Calu3 (cell line): ENCODE results near the gene HIGD1B. TPM values are rescaled to one million over a fixed set of nuclear protein-coding genes. Genes with fewer than 3 reads are reported as not detected.

Experiments
- BruUV-seq: library from RNA; stranded (reverse); fragments of 400-500 nt; replicated peaks from 2 replicates; lab custom pipeline; 2021; lab: Mats Ljungman, UMichigan
- CTCF ChIA-PET: fragments of 300-600 bp; sonication (Branson Sonifier 250); formaldehyde crosslinking; loops from one replicate; lab custom pipeline; 2022; ENCODE audit warnings: antibody characterized with exemption; lab: Charles Lee
- DNase-seq: peaks from one replicate; pipeline ENCODE4 v3.0.0; 2022
- H3K27ac Mint-ChIP-seq: one replicate; pipeline ENCODE4 v1.8.0; 2022; ENCODE audit warnings: mixed read lengths; ENCODE audit not compliant: unreplicated experiment
- H3K27me3 Mint-ChIP-seq: one replicate; pipeline ENCODE4 v1.8.0; 2022; ENCODE audit warnings: mixed read lengths; ENCODE audit not compliant: unreplicated experiment
- H3K36me3 Mint-ChIP-seq: one replicate; pipeline ENCODE4 v1.8.0; 2022; ENCODE audit warnings: mild to moderate bottlenecking, moderate library complexity, mixed read lengths; ENCODE audit not compliant: insufficient read depth, unreplicated experiment
- H3K4me1 Mint-ChIP-seq: one replicate; pipeline ENCODE4 v1.8.0; 2022; ENCODE audit warnings: mild to moderate bottlenecking, low read depth, mixed read lengths; ENCODE audit not compliant: unreplicated experiment
- H3K4me3 Mint-ChIP-seq: one replicate; pipeline ENCODE4 v1.8.0; 2022; ENCODE audit warnings: mild to moderate bottlenecking, low read depth, moderate library complexity, mixed read lengths; ENCODE audit not compliant: unreplicated experiment
- H3K9me3 Mint-ChIP-seq: one replicate; pipeline ENCODE4 v1.8.0; 2022; ENCODE audit warnings: low read depth, mixed read lengths; ENCODE audit not compliant: unreplicated experiment
- intact Hi-C: fragments of 100-400 bp; cut with micrococcal nuclease; formaldehyde crosslinking; loops from one replicate; pipeline ENCODE4 v1.10.0; 2022; ENCODE audit not compliant: unreplicated experiment
- total RNA-seq: library from RNA; stranded (reverse); gene quantifications from 2 replicates; pipeline ENCODE4 v1.2.3, GENCODE V29; 2022
- TF ChIP-seq, protein P1 (sequence below): fragments of 200-600 bp; IDR thresholded peaks from one replicate; pipeline ENCODE4 v1.8.0; 2022; ENCODE audit warnings: antibody characterized with exemption; ENCODE audit not compliant: unreplicated experiment

The HIGD1B gene
- total RNA-seq, 1 experiment from 2014 or later, result not detected

DNA sequence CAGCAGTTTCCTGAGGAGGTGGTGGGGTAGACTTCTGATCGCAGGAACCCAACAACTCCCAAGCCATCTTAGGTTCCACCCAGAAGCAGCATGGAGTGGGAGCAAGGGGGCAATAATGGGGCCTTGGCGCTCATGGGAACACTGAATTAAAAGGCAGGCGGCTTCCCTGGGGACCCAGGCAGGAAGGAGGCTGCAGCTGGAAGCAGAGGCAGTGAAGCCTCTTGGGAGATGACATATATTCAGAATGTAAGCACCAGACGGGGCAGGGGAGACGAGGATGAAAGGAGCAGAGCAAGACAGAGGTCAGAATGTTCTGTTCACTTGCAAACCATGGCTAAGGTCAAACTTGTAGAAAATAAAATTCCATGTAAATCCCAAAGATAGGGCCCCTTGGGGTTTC lies 2.9 kb downstream of the HIGD1B start:
- Mint-ChIP-seq H3K4me1 (no peaks in the 10 kb centered on the region), H3K27me3 (no peaks in the 10 kb centered on the region), H3K4me3 (no peak overlapping the region), H3K27ac (no peak overlapping the region), H3K9me3 (no peaks in the 10 kb centered on the region), H3K36me3 (peaks cover 73% of the 10 kb centered on the region)
- intact Hi-C loops, result no loop called here
- TF ChIP-seq, protein P1, sequence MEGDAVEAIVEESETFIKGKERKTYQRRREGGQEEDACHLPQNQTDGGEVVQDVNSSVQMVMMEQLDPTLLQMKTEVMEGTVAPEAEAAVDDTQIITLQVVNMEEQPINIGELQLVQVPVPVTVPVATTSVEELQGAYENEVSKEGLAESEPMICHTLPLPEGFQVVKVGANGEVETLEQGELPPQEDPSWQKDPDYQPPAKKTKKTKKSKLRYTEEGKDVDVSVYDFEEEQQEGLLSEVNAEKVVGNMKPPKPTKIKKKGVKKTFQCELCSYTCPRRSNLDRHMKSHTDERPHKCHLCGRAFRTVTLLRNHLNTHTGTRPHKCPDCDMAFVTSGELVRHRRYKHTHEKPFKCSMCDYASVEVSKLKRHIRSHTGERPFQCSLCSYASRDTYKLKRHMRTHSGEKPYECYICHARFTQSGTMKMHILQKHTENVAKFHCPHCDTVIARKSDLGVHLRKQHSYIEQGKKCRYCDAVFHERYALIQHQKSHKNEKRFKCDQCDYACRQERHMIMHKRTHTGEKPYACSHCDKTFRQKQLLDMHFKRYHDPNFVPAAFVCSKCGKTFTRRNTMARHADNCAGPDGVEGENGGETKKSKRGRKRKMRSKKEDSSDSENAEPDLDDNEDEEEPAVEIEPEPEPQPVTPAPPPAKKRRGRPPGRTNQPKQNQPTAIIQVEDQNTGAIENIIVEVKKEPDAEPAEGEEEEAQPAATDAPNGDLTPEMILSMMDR, result no peak
- CTCF ChIA-PET, result no interaction called here
- no TSS peak for BruUV-seq
- no peak for DNase-seq

DNA sequence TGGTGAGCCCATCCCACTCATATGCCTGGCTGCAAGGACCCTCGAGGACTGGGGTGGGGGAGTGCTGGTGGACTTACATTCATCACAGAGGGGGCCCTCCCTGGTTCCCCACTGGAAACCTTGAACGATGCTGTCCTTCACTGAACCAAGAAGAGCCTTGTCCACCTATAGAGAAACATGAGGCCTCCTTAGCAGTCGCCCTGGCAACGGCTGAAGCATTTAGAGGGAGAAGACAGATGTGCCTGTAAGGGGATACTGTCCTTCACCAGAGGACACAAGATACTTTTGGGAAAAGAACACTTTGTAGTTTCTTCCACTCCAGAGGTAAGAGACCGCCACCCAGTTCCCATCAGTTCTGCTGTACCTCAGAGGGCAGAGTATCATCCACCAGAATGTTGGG lies 6.5 kb downstream of the HIGD1B start:
- Mint-ChIP-seq H3K36me3 (peaks cover 85% of the 10 kb centered on the region), H3K9me3 (no peaks in the 10 kb centered on the region), H3K4me1 (no peaks in the 10 kb centered on the region), H3K27ac (no peak overlapping the region), H3K4me3 (no peak overlapping the region), H3K27me3 (no peaks in the 10 kb centered on the region)
- intact Hi-C loops, result no loop called here
- DNase-seq, result no peak
- TF ChIP-seq, protein P1, result no peak
- CTCF ChIA-PET, result interaction anchor here (1.2 kb wide), 1 partner anchor 9 kb away, joined by 8 read pairs; no protein-coding TSS in a partner anchor
- BruUV-seq, result no TSS peak

DNA sequence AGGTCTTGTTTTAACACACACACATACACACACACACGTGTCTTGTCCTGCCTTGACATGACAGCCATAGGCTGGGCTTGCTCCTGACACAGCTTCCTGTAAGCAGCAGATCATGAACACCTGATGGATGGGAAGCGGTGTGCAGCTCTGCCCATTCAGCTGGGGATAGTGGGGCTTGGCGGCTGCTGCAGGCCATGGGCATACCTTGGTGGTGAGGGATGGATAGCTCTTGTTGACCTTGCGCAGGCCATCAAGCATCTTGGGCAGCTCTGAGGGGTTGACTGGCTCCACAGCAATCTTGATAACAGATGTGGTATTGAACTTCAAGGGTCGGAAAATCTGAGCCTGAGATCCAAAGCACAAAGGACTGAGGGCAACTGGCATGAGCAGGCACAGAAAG lies 12.0 kb downstream of the HIGD1B start:
- TF ChIP-seq, protein P1, result no peak
- H3K36me3 Mint-ChIP-seq, result peaks cover 82% of the 10 kb centered on the region
- intact Hi-C loops, result no loop called here
- no peaks in the 10 kb centered on the region for H3K4me1 Mint-ChIP-seq
- no peaks in the 10 kb centered on the region for H3K27me3 Mint-ChIP-seq
- no peak overlapping the region for H3K4me3 Mint-ChIP-seq
- BruUV-seq, result no TSS peak
- no peak overlapping the region for H3K27ac Mint-ChIP-seq
- CTCF ChIA-PET, result interaction anchor here (0.6 to 1.9 kb wide), 2 partner anchors 36 to 82 kb away, joined by 3 to 4 read pairs; no protein-coding TSS in a partner anchor
- DNase-seq, result no peak
- no peaks in the 10 kb centered on the region for H3K9me3 Mint-ChIP-seq

- intact Hi-C loops, result no loop called here
- H3K27me3 Mint-ChIP-seq, result no peaks in the 10 kb centered on the region
- DNase-seq, result no peak
- no TSS peak for BruUV-seq
- CTCF ChIA-PET, result interaction anchor here (0.6 to 7.5 kb wide), 4 partner anchors 29 to 570 kb away, joined by 3 to 65 read pairs (median 6); no protein-coding TSS in a partner anchor
- TF ChIP-seq, protein P1, result no peak
- H3K27ac Mint-ChIP-seq, result no peak overlapping the region
- H3K4me3 Mint-ChIP-seq, result no peak overlapping the region
- H3K36me3 Mint-ChIP-seq, result peaks cover 66% of the 10 kb centered on the region
- no peaks in the 10 kb centered on the region for H3K4me1 Mint-ChIP-seq
- H3K9me3 Mint-ChIP-seq, result no peaks in the 10 kb centered on the region
Observed at GRCh38 chr17:44862278-44862914, 14.7 kb downstream of the HIGD1B start.
